SK-N-MC (cell line): ENCODE measurements around the gene CALR.

ENCODE experiments used
- DNase-seq: peaks from one replicate; pipeline ENCODE4 v3.0.0-alpha.2; 2011; ENCODE audit warnings: low read depth, low spot score
- H3K27ac ChIP-seq: fragments of 200-600 bp; sonication (generic); 2 replicates; pipeline ENCODE4 v1.5.1; 2016; ENCODE audit warnings: mixed run types
- H3K36me3 ChIP-seq: fragments of 200-600 bp; sonication (generic); 2 replicates; pipeline ENCODE4 v1.6.1; 2017; ENCODE audit warnings: antibody characterized with exemption, low read length, mixed read lengths; ENCODE audit not compliant: insufficient read depth
- H3K4me3 ChIP-seq: fragments of 200-600 bp; sonication (generic); 2 replicates; pipeline ENCODE4 v1.5.1; 2016
- H3K9ac ChIP-seq: fragments of 200-600 bp; sonication (generic); 2 replicates; pipeline ENCODE4 v1.8.0; 2017; ENCODE audit warnings: mixed run types, mixed read lengths; ENCODE audit not compliant: insufficient read length
- H3K9me3 ChIP-seq: fragments of 200-600 bp; sonication (generic); 2 replicates; pipeline ENCODE4 v1.6.1; 2017; ENCODE audit warnings: low read depth, mild to moderate bottlenecking, antibody characterized with exemption, low read length, moderate library complexity, mixed read lengths
- EZH2 ChIP-seq: fragments of 200-600 bp; sonication (generic); IDR thresholded peaks from one replicate; pipeline ENCODE4 v1.6.1; 2017; ENCODE audit warnings: antibody characterized with exemption
- FOXP2 ChIP-seq: optimal IDR thresholded peaks from 2 replicates; pipeline ENCODE3; 2011; ENCODE audit warnings: mild to moderate bottlenecking, moderate library complexity; ENCODE audit not compliant: insufficient read depth; ENCODE audit errors: extremely low read length, control extremely low read depth
- POLR2AphosphoS5 ChIP-seq: IDR thresholded peaks from 2 replicates; pipeline ENCODE4 v1.6.1; 2012; ENCODE audit warnings: mild to moderate bottlenecking, low read depth, low read length, borderline replicate concordance

Gene CALR

GRCh38 chr19:12983091-12983490 is 44.7 kb downstream of the CALR start:
- TF ChIP-seq POLR2AphosphoS5 (no peak), FOXP2 (no peak), EZH2 (no peak)
- Histone ChIP-seq H3K27ac (no peak overlapping the region), H3K36me3 (no peaks in the 10 kb centered on the region), H3K4me3 (peak overlapping the region; percentile 75), H3K9me3 (no peaks in the 10 kb centered on the region), H3K9ac (no peak overlapping the region)
- DNase-seq: no peak

DNA sequence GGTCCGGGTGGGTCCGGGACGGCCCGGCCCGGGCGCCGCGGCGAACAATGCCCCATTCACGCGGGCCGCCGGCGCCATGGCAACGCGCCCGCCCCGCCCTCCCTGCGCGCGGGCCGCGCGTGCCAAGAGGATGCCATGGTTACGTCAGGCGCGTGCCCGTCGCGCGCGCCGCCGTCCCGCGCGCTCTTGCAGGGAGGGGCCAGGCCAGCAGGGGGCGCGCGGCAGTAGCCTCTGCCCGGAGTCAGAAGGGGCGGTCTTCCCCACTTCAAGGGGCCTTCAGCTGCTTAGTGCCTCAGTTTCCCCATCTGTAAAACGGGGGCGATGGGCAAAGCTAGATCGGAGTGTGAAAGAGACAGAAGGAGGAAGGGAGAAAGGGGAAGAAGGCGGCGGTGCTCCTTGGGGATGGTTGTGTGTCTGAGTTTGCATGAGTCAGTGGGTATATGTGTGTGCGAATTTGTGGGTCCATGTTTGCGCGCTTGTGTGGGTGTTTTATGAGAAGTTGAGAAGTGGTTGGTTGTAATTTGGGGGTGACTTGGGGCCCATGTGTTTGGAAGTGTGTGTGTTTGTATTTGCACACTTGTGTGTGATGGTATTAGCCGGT is 45.2 kb downstream of the CALR start:
- Histone ChIP-seq H3K9me3 (no peaks in the 10 kb centered on the region), H3K4me3 (peak overlapping the region; percentile 75), H3K27ac (no peak overlapping the region), H3K36me3 (no peaks in the 10 kb centered on the region), H3K9ac (no peak overlapping the region)
- no peak for DNase-seq
- TF ChIP-seq EZH2 (no peak), POLR2AphosphoS5 (no peak), FOXP2 (no peak)

DNA sequence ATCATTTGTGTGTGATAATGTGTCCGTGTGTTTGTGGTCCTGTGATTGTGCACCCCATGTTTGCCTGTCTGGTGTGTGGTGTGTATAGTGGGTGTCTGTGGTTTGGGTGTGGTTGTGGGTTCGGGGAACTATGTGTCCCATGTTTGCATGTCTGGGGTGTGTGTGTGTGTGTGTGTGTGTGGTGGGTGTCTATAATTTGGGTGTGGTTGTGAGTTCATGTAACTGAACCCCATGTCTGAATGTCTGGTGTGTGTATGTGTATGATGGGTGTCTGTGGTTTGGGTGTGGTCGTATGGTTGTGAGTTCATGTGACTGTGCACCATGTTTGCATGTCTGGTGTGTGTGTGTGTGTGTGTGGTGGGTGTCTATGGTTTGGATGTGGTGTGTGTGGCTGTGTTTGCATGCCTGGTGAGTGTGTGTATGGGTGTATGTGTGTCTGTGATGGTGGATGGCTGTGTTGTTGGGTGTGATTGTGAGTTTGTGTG is 45.8 kb downstream of the CALR start:
- Histone ChIP-seq H3K4me3 (no peak overlapping the region), H3K9me3 (no peaks in the 10 kb centered on the region), H3K27ac (no peak overlapping the region), H3K9ac (no peak overlapping the region), H3K36me3 (no peaks in the 10 kb centered on the region)
- TF ChIP-seq FOXP2 (no peak), POLR2AphosphoS5 (no peak), EZH2 (no peak)
- DNase-seq: no peak

- H3K36me3 ChIP-seq: no peaks in the 10 kb centered on the region
- DNase-seq: no peak
- H3K4me3 ChIP-seq: no peak overlapping the region
These were observed 46.3 kb downstream of the CALR start for GRCh38 chr19:12984683-12985048.

DNA sequence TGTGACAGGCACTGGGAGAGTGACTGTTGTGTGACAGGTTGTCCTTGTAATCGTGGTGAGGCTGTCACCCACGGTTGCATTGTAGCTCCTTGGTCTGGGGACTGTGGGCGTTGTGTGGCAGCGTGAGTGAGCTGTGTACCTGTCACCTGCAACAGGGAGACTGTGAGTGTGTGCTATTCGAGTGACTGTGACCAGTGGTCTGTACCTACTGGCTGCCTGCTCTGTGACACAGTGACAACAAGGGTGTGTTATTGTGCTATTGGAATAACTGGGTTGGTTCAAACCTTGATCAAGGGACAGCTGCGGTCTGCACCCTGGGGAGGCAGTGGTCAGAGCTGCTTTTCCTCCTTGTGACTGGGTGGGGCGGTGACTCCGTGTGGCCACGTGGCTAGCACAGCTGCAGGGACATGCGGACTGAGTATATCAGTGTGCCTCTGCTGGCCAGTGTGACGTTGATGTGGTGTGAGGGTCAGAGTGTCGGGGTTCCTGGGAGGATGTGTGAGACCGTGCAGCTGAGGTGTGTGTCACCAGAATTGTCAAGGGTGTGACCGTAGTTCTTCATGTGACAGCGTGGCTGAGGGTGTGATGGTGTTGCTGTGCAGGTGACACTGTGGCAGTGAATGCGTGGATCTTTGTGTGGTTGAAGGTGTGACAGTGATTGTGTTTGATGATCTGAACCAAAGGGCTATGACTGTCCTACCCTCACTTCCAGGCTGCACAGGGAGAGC is 46.8 kb downstream of the CALR start:
- DNase-seq: no peak
- no peaks in the 10 kb centered on the region for H3K9me3 ChIP-seq
- H3K9ac ChIP-seq: no peak overlapping the region
- H3K36me3 ChIP-seq: no peaks in the 10 kb centered on the region
- H3K27ac ChIP-seq: no peak overlapping the region
- H3K4me3 ChIP-seq: no peak overlapping the region
- TF ChIP-seq FOXP2 (no peak), EZH2 (no peak), POLR2AphosphoS5 (no peak)

More at GRCh38 chr19:12984683-12985048, 46.3 kb downstream of the CALR start:
- no peak overlapping the region for H3K9ac ChIP-seq
- no peak overlapping the region for H3K27ac ChIP-seq
- H3K9me3 ChIP-seq: no peaks in the 10 kb centered on the region
- TF ChIP-seq POLR2AphosphoS5 (no peak), EZH2 (no peak), FOXP2 (no peak)

GRCh38 chr19:12986726-12987125 is 48.3 kb downstream of the CALR start:
- no peak overlapping the region for H3K27ac ChIP-seq
- H3K9ac ChIP-seq: no peak overlapping the region
- no peaks in the 10 kb centered on the region for H3K9me3 ChIP-seq
- DNase-seq: no peak
- TF ChIP-seq POLR2AphosphoS5 (no peak), EZH2 (no peak), FOXP2 (no peak)
- no peaks in the 10 kb centered on the region for H3K36me3 ChIP-seq
- H3K4me3 ChIP-seq: no peak overlapping the region

- Histone ChIP-seq H3K36me3 (no peaks in the 10 kb centered on the region), H3K9ac (no peak overlapping the region), H3K4me3 (no peak overlapping the region), H3K27ac (no peak overlapping the region), H3K9me3 (no peaks in the 10 kb centered on the region)
- TF ChIP-seq POLR2AphosphoS5: no peak
- no peak for DNase-seq
These were observed 48.8 kb downstream of the CALR start for GRCh38 chr19:12987190-12987589.

DNA sequence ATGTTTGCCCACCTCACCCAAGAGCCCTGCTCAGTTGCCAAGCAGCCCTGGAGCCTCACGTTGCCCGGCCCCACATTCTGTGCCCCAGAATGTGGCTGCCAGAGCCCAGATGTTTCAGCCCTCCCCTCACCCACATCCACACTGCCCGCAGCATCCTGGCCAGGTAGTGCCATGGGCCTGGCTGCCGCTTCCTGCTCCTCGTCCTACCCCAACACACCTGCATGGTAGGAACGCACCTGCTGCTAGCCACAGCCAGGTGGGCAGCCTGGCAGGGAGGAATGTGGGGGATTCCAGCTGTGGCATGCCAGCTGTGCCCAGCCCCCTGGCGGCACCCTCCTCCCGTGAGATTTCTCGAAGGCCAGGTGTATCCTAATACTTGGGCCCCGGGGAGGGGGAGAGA is 49.4 kb downstream of the CALR start:
- DNase-seq: no peak
- Histone ChIP-seq H3K9me3 (no peaks in the 10 kb centered on the region), H3K36me3 (no peaks in the 10 kb centered on the region), H3K4me3 (no peak overlapping the region), H3K9ac (no peak overlapping the region), H3K27ac (no peak overlapping the region)
- TF ChIP-seq EZH2 (no peak), FOXP2 (no peak), POLR2AphosphoS5 (no peak)
